HK-2 (cell line): ENCODE data around the gene PLA2G2C.

Experiments used
- DNase-seq: peaks from one replicate; pipeline ENCODE4 v3.0.0-alpha.2; 2018; ENCODE audit not compliant: unreplicated experiment

PLA2G2C gene

GRCh38 chr1:20207546-20207945 is 21.2 kb upstream of the PLA2G2C start:
- DNase-seq, result no peak

- DNase-seq, result no peak
Measured at GRCh38 chr1:20202166-20202565, 15.8 kb upstream of the PLA2G2C start.

- DNase-seq, result no peak
Measured at GRCh38 chr1:20200966-20201365, 14.6 kb upstream of the PLA2G2C start.

GRCh38 chr1:20199840-20200239 is 13.5 kb upstream of the PLA2G2C start:
- DNase-seq, result no peak

GRCh38 chr1:20199403-20199802 is 13.1 kb upstream of the PLA2G2C start:
- no peak for DNase-seq

- no peak for DNase-seq
Measured at GRCh38 chr1:20198918-20199317, 12.6 kb upstream of the PLA2G2C start.

- no peak for DNase-seq
Measured at GRCh38 chr1:20198296-20198695, 12.0 kb upstream of the PLA2G2C start.

- no peak for DNase-seq
Measured at GRCh38 chr1:20197329-20197791, 11.0 kb upstream of the PLA2G2C start.

- no peak for DNase-seq
Measured at GRCh38 chr1:20195462-20195780, 9.1 kb upstream of the PLA2G2C start.

- peak; percentile 49 for DNase-seq
Measured at GRCh38 chr1:20194757-20195461, 8.6 kb upstream of the PLA2G2C start.

GRCh38 chr1:20194224-20194623 is 7.9 kb upstream of the PLA2G2C start:
- no peak for DNase-seq

- no peak for DNase-seq
Measured at GRCh38 chr1:20192871-20193411, 6.6 kb upstream of the PLA2G2C start.

GRCh38 chr1:20192364-20192763 is 6.0 kb upstream of the PLA2G2C start:
- DNase-seq, result no peak

GRCh38 chr1:20191266-20191825 is 5.0 kb upstream of the PLA2G2C start:
- DNase-seq, result no peak

GRCh38 chr1:20190256-20191160 is 4.2 kb upstream of the PLA2G2C start:
- no peak for DNase-seq

GRCh38 chr1:20189664-20190063 is 3.3 kb upstream of the PLA2G2C start:
- no peak for DNase-seq

GRCh38 chr1:20188455-20188817 is 2.1 kb upstream of the PLA2G2C start:
- DNase-seq, result no peak

- no peak for DNase-seq
Measured at GRCh38 chr1:20187813-20188454, 1.6 kb upstream of the PLA2G2C start.

- no peak for DNase-seq
Measured at GRCh38 chr1:20187103-20187812, 940 bp upstream of the PLA2G2C start.

GRCh38 chr1:20184997-20185833 is 1.1 kb downstream of the PLA2G2C start:
- DNase-seq, result no peak
